Measurements from ENCODE around the gene BAD.

- TF ChIP-seq POLR2A (IDR thresholded peaks at IDR 0.05), result no peak
- TF ChIP-seq CTCF (IDR thresholded peaks at IDR 0.05), result no peak
These were observed 40.4 kb downstream of the BAD start for GRCh38 chr11:64244107-64244506.

All from right lobe of liver (tissue), 4 donors.